DOHH2 (cell line): Measurements from ENCODE around the gene PTPRCAP.

Experiments used
- CTCF ChIP-seq: fragments of 200-600 bp; sonication (generic); IDR thresholded peaks from one replicate; pipeline ENCODE4 v1.5.1; 2014; ENCODE audit warnings: antibody characterized with exemption, mild to moderate bottlenecking, low read depth, low read length; ENCODE audit not compliant: poor library complexity, severe bottlenecking
- EZH2phosphoT487 ChIP-seq: fragments of 200-600 bp; sonication (generic); IDR thresholded peaks from 2 replicates; pipeline ENCODE4 v1.6.1; 2017; ENCODE audit warnings: borderline replicate concordance, mild to moderate bottlenecking, antibody characterized with exemption, low read length, moderate library complexity, mixed read lengths

- TF ChIP-seq CTCF (no peak), EZH2phosphoT487 (no peak)
Measured at GRCh38 chr11:67434395-67434881, 3.0 kb downstream of the PTPRCAP start.
